SK-N-SH (cell line): ENCODE measurements around the gene PWWP2B. TPM values are rescaled to one million over a fixed set of nuclear protein-coding genes. Genes with fewer than 3 reads are reported as not detected.

ENCODE experiments used
- CTCF ChIA-PET: fragments of 300-600, 350-600 bp; formaldehyde crosslinking; extraction: SDS; loops from one replicate; lab custom pipeline; 2021; lab: Yijun Ruan, JAX
- POLR2A ChIA-PET: fragments of 350-600 bp; sonication (Branson Sonifier 250); formaldehyde crosslinking; extraction: SDS; loops from one replicate; lab custom pipeline; 2020; ENCODE audit warnings: antibody characterized with exemption, inconsistent platforms; lab: Yijun Ruan, JAX
- DNase-seq: peaks from one replicate; pipeline ENCODE4 v3.0.0; 2012
- H2AFZ ChIP-seq: fragments of 200-600 bp; sonication (generic); 2 replicates; pipeline ENCODE4 v1.8.1; 2016; ENCODE audit warnings: antibody characterized with exemption, mild to moderate bottlenecking, low read depth
- H3F3A ChIP-seq: fragments of 200-600 bp; sonication (generic); replicated peaks from 2 replicates; pipeline ENCODE3; 2016; ENCODE audit warnings: antibody characterized with exemption, mild to moderate bottlenecking; ENCODE audit not compliant: insufficient read depth
- H3K27ac ChIP-seq, 2 experiments: fragments of 200-500 bp in 1 of 2; fragments of 200-600 bp in 1 of 2; sonication (Bioruptor generic) in 1 of 2; sonication (generic), shearing (Covaris generic) in 1 of 2; 2 replicates each; pipeline versions ENCODE4 v1.5.1 to v1.6.1; 2014 to 2016; ENCODE audit warnings: low read depth in 2 of 2, inconsistent platforms in 1 of 2, low read length in 1 of 2, mild to moderate bottlenecking in 1 of 2, mixed read lengths in 1 of 2
- H3K27me3 ChIP-seq: fragments of 200-600 bp; sonication (generic), shearing (Covaris generic); 2 replicates; pipeline ENCODE4 v1.6.1; 2016; ENCODE audit warnings: mixed run types; ENCODE audit not compliant: insufficient read depth
- H3K36me3 ChIP-seq, 2 experiments: fragments of 200-500 bp in 1 of 2; fragments of 200-600 bp in 1 of 2; sonication (Bioruptor generic) in 1 of 2; sonication (generic) in 1 of 2; replicated peaks in 1 of 2; 2 replicates each; pipeline versions ENCODE3 to v1.5.1; 2014 to 2016; ENCODE audit warnings: low read length in 1 of 2, mild to moderate bottlenecking in 1 of 2; ENCODE audit not compliant: insufficient read depth in 2 of 2, control insufficient read depth in 1 of 2
- H3K4me1 ChIP-seq, 2 experiments: fragments of 200-500 bp in 1 of 2; fragments of 200-600 bp in 1 of 2; sonication (Bioruptor generic) in 1 of 2; sonication (generic), shearing (Covaris generic) in 1 of 2; 2 replicates each; pipeline versions ENCODE4 v1.5.1 to v1.6.1; 2014 to 2016; ENCODE audit warnings: low read depth in 1 of 2, low read length in 1 of 2, mixed run types in 1 of 2; ENCODE audit not compliant: insufficient read depth in 2 of 2, control insufficient read depth in 1 of 2
- H3K4me2 ChIP-seq: fragments of 200-600 bp; sonication (generic), shearing (Covaris generic); 2 replicates; pipeline ENCODE4 v1.6.1; 2017; ENCODE audit warnings: mixed run types
- H3K4me3 ChIP-seq, 2 experiments: fragments of 200-500 bp in 1 of 2; fragments of 200-600 bp in 1 of 2; sonication (Bioruptor generic) in 1 of 2; sonication (generic), shearing (Covaris generic) in 1 of 2; 2 replicates each; pipeline versions ENCODE4 v1.5.1 to v1.8.1; 2014 to 2016; ENCODE audit warnings: low read depth in 2 of 2, inconsistent platforms in 1 of 2, low read length in 1 of 2, mild to moderate bottlenecking in 1 of 2, mixed read lengths in 1 of 2, moderate library complexity in 1 of 2
- H3K79me2 ChIP-seq: fragments of 200-600 bp; sonication (generic); 2 replicates; pipeline ENCODE4 v1.8.1; 2017; ENCODE audit warnings: mild to moderate bottlenecking; ENCODE audit not compliant: insufficient read depth
- H3K9ac ChIP-seq: fragments of 200-600 bp; sonication (generic); 2 replicates; pipeline ENCODE4 v1.6.1; 2017; ENCODE audit warnings: mixed run types
- H3K9me2 ChIP-seq: fragments of 200-600 bp; sonication (generic); 2 replicates; pipeline ENCODE4 v1.6.1; 2017; ENCODE audit warnings: mixed run types
- H3K9me3 ChIP-seq: fragments of 200-600 bp; sonication (generic); 2 replicates; pipeline ENCODE4 v1.6.1; 2017; ENCODE audit warnings: mixed run types, mild to moderate bottlenecking, moderate library complexity
- H4K20me1 ChIP-seq: fragments of 200-600 bp; sonication (generic); 2 replicates; pipeline ENCODE4 v1.6.1; 2017; ENCODE audit warnings: mild to moderate bottlenecking, mixed run types; ENCODE audit not compliant: insufficient read depth
- EP300 ChIP-seq, 2 experiments: IDR thresholded peaks; 2 replicates each; pipeline versions ENCODE4 v1.4.0 to v1.6.1; 2012; ENCODE audit warnings: borderline replicate concordance in 1 of 2, low read depth in 1 of 2, low read length in 1 of 2
- EZH2phosphoT487 ChIP-seq: fragments of 200-600 bp; sonication (generic); IDR thresholded peaks from 2 replicates; pipeline ENCODE4 v1.6.1; 2017; ENCODE audit warnings: low read depth, mixed run types, mild to moderate bottlenecking, antibody characterized with exemption, moderate library complexity, borderline replicate concordance
- FOXJ3 ChIP-seq: sonication (generic); formaldehyde crosslinking; IDR thresholded peaks from 2 replicates; pipeline ENCODE4 v1.5.1; 2020; ENCODE audit warnings: mild to moderate bottlenecking, missing genetic modification reagents
- MEF2A ChIP-seq: IDR thresholded peaks from 2 replicates; pipeline ENCODE4 v1.4.0; 2012; ENCODE audit warnings: low read depth, borderline replicate concordance
- NRF1 ChIP-seq: IDR thresholded peaks from 2 replicates; pipeline ENCODE4 v1.6.1; 2012; ENCODE audit warnings: low read depth, mild to moderate bottlenecking, low read length
- RFX5 ChIP-seq: IDR thresholded peaks from 2 replicates; pipeline ENCODE4 v1.6.1; 2012; ENCODE audit warnings: mild to moderate bottlenecking, improper control_type of control experiment, low read length
- TAF1 ChIP-seq: IDR thresholded peaks from 2 replicates; pipeline ENCODE4 v1.6.1; 2012; ENCODE audit warnings: low read depth, mild to moderate bottlenecking, low read length, moderate library complexity, borderline replicate concordance
- TCF12 ChIP-seq: IDR thresholded peaks from 2 replicates; pipeline ENCODE4 v1.4.0; 2012
- YY1 ChIP-seq: IDR thresholded peaks from 2 replicates; pipeline ENCODE4 v1.4.0; 2012; ENCODE audit warnings: low read depth, mild to moderate bottlenecking
- WGBS: methylation state at CpG from one replicate; pipeline ENCODE4 v1.1.6; 2017; ENCODE audit warnings: low lambda C conversion rate; 5-methylcytosine and 5-hydroxymethylcytosine counted together
- polyA plus RNA-seq, 3 experiments: library from polyadenylated mRNA; depleted of rRNA; stranded (reverse); fragments of >200 nt; gene quantifications; 2 replicates each; pipeline ENCODE4 v1.2.3, GENCODE V29; 2012
- TF ChIP-seq, protein P1 (sequence below): IDR thresholded peaks from 2 replicates; pipeline ENCODE4 v1.4.0; 2012; ENCODE audit warnings: low read depth
- TF ChIP-seq, protein P2 (sequence below): fragments of 200-600 bp; sonication (generic); IDR thresholded peaks from 2 replicates; pipeline ENCODE4 v1.6.1; 2017; ENCODE audit warnings: antibody characterized with exemption, mild to moderate bottlenecking, moderate library complexity
- TF ChIP-seq, protein P3 (sequence below): IDR thresholded peaks from 2 replicates; pipeline ENCODE4; 2012

PWWP2B gene
- polyA plus RNA-seq, 1 of the 3 experiments (the other 2 are of a cell fraction), result 2.4 TPM

DNA sequence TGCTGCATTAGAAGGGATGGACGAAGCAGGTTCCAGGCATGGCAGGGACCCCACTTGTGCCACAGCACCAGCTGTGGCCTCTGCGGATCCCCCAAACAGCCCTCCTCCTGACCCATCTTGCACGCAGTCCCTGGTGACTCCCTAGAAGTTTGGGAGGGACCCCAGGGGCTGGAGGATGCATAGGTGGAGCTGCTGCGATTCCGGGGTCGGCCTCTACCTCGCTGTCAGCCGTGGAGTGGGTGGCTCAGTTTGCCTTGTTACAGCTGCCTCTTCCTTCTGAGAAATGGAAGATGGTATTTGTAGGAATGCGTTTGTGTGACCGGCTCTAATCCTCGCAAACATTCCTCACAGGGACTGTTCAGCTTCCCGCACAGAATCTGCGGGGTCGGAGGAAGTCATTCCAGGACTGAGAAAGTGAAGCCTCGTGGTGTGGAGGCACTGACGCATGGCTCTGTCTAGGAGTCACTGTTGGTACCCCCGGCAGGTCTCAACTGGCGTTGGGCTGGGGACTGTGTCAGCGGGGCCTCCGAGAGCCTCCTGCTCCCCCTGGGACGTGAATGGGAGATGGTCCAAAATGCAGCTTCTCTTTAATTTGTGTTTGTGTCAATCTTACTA is 17.5 kb downstream of the PWWP2B start (continued):
- TF ChIP-seq, protein P1, sequence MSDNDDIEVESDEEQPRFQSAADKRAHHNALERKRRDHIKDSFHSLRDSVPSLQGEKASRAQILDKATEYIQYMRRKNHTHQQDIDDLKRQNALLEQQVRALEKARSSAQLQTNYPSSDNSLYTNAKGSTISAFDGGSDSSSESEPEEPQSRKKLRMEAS, result no peak
- TF ChIP-seq YY1, result no peak
- TF ChIP-seq, protein P2, sequence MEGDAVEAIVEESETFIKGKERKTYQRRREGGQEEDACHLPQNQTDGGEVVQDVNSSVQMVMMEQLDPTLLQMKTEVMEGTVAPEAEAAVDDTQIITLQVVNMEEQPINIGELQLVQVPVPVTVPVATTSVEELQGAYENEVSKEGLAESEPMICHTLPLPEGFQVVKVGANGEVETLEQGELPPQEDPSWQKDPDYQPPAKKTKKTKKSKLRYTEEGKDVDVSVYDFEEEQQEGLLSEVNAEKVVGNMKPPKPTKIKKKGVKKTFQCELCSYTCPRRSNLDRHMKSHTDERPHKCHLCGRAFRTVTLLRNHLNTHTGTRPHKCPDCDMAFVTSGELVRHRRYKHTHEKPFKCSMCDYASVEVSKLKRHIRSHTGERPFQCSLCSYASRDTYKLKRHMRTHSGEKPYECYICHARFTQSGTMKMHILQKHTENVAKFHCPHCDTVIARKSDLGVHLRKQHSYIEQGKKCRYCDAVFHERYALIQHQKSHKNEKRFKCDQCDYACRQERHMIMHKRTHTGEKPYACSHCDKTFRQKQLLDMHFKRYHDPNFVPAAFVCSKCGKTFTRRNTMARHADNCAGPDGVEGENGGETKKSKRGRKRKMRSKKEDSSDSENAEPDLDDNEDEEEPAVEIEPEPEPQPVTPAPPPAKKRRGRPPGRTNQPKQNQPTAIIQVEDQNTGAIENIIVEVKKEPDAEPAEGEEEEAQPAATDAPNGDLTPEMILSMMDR, result no peak
- TF ChIP-seq, protein P3, sequence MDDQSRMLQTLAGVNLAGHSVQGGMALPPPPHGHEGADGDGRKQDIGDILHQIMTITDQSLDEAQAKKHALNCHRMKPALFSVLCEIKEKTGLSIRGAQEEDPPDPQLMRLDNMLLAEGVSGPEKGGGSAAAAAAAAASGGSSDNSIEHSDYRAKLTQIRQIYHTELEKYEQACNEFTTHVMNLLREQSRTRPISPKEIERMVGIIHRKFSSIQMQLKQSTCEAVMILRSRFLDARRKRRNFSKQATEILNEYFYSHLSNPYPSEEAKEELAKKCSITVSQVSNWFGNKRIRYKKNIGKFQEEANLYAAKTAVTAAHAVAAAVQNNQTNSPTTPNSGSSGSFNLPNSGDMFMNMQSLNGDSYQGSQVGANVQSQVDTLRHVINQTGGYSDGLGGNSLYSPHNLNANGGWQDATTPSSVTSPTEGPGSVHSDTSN, result no peak
- no peak for TF ChIP-seq MEF2A
- TF ChIP-seq TCF12, result no peak
- no peak for TF ChIP-seq EZH2phosphoT487
- TF ChIP-seq, all 33 proteins: peak for 0

DNA sequence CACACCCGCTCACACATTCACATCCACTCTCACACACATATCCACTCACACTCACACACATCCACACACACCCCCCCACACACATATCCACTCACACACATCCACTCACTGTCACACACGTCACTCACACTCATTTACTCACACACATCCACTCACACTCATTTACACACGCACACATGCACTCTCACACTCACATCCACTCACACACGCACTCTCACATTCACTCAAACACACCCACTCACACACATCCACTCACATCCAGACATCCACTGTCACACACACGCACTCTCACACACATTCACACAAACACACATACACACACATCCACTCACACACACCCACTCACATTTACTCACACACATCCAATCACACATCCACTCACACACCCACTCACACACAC is 18.3 kb downstream of the PWWP2B start:
- POLR2A ChIA-PET, result no interaction called here
- no peak overlapping the region for H3K9ac ChIP-seq
- peaks cover 0 to 25% of the 10 kb centered on the region in 2 experiments; a peak in 1 of 4 replicates for H3K4me1 ChIP-seq
- DNase-seq, result no peak
- H3K27me3 ChIP-seq, result no peaks in the 10 kb centered on the region
- no peaks in the 10 kb centered on the region for H3K36me3 ChIP-seq
- H3K4me3 ChIP-seq, result no peak overlapping the region
- H3K27ac ChIP-seq, result no peak overlapping the region
- H4K20me1 ChIP-seq, result no peaks in the 10 kb centered on the region
- TF ChIP-seq, protein P3, result no peak
- TF ChIP-seq NRF1 (no peak), RFX5 (no peak), TAF1 (no peak), FOXJ3 (CRISPR knock-in tag) (no peak), EP300 (IDR thresholded peaks at IDR 0.05; ENCODE audit: borderline replicate concordance in 1 of 2, low read depth in 1 of 2, low read length in 1 of 2) (no peak)
- TF ChIP-seq, protein P1, result no peak
- TF ChIP-seq, protein P2, result no peak
- H3F3A ChIP-seq, result no peaks in the 10 kb centered on the region
- H3K79me2 ChIP-seq, result no peaks in the 10 kb centered on the region
- 95% methylated on average over 5 of the region's 5 CpGs for WGBS
- H3K9me2 ChIP-seq, result no peaks in the 10 kb centered on the region
- H3K9me3 ChIP-seq, result no peaks in the 10 kb centered on the region
- H2AFZ ChIP-seq, result no peak overlapping the region
- H3K4me2 ChIP-seq, result no peak overlapping the region
- CTCF ChIA-PET, result no interaction called here
